Thyroid gland (tissue), 4 donors: Measurements from ENCODE around the gene MAP3K6. TPM values are rescaled to one million over a fixed set of nuclear protein-coding genes. Genes with fewer than 3 reads are reported as not detected.
A peak's percentile ranks its signal among the peaks of the same experiment; 100 is the strongest.

Experiments
- DNase-seq, 2 donors: peaks; one replicate each; pipeline ENCODE4 v3.0.0-alpha.2; 2019
- H3K27ac ChIP-seq, 3 donors: fragments of 200-600 bp; sonication (generic); 1 replicate in 2 of 3; 2 replicates in 1 of 3; pipeline ENCODE4 v1.5.1; 2016 to 2019; ENCODE audit warnings: mild to moderate bottlenecking in 1 of 3, moderate library complexity in 1 of 3
- H3K27me3 ChIP-seq: fragments of 200-600 bp; sonication (generic); one replicate; pipeline ENCODE4 v1.5.1; 2019
- H3K36me3 ChIP-seq, 2 donors: fragments of 200-600 bp; sonication (generic); one replicate each; pipeline ENCODE4 v1.5.1; 2016 to 2019
- H3K4me1 ChIP-seq, 2 donors: fragments of 200-600 bp; sonication (generic); one replicate each; pipeline ENCODE4 v1.5.1; 2017 to 2019
- H3K4me3 ChIP-seq, 3 donors: fragments of 200-600 bp; sonication (generic); replicated peaks in 1 of 3; 1 replicate in 2 of 3; 2 replicates in 1 of 3; pipeline ENCODE4 v1.5.1; 2016; ENCODE audit warnings: mild to moderate bottlenecking in 1 of 3
- H3K9me3 ChIP-seq: fragments of 200-600 bp; sonication (generic); one replicate; pipeline ENCODE4 v1.5.1; 2017
- POLR2A ChIP-seq, 2 donors: fragments of 450-650 bp; IDR thresholded peaks; one replicate each; pipeline ENCODE4 v1.6.1; 2017; ENCODE audit warnings: antibody characterized with exemption in 2 of 2, mild to moderate bottlenecking in 2 of 2, moderate library complexity in 1 of 2
- WGBS, 2 donors: methylation state at CpG; one replicate each; pipeline ENCODE4 v1.1.5; 2017; 5-methylcytosine and 5-hydroxymethylcytosine counted together
- intact Hi-C: fragments of 100-400 bp; cut with DNase I; formaldehyde crosslinking; loops from one replicate; pipeline ENCODE4 v1.15.1; 2023
- total RNA-seq, 4 donors: library from RNA; depleted of rRNA; stranded (reverse); fragments of >200 nt; gene quantifications; one replicate each; pipeline ENCODE4 v1.2.3, GENCODE V29; 2016
- TF ChIP-seq, protein P1 (sequence below), 6 experiments: fragments of 200-600 bp in 3 of 6; fragments of 450-650 bp in 3 of 6; sonication (generic) in 3 of 6; IDR thresholded peaks; one replicate each; pipeline ENCODE4 v1.5.1; 2016 to 2019; ENCODE audit warnings: antibody characterized with exemption in 6 of 6, mild to moderate bottlenecking in 2 of 6, inconsistent platforms in 1 of 6, moderate library complexity in 1 of 6

Gene MAP3K6
- total RNA-seq, 4 donors from 2014 or later: 17.6 to 62.9 (median 32.3) TPM

DNA sequence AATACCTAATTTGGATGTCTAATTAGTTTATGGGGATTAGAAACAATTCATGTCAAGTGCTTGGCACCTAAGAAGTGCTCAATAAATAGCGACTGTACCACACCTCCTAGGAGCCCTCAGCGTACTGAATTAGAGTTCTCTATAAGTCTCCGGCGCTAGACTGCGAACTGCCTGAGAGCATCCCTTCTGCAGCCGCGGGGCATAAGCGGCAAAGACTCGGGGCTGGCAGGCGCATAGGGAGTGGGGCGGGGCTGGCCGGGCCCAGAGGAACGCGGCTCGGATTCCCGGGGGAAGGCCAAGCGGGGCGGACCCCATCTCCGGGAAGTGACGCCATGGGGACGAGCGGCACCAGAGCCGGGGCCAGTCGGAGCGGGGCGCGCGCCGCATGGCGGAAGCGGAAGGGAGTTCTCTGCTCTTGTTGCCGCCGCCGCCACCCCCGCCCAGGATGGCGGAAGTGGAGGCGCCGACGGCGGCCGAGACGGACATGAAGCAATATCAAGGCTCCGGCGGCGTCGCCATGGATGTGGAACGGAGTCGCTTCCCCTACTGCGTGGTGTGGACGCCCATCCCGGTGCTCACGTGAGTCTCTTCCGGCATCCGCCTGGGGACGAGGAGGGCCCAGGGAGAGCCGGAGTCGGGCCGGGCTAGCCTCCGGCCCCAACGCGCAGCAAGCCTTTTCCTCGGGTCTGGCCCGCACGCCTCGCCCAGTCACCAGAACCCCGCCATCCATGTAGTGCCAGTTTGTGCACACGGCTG is 44.8 kb downstream of the MAP3K6 start, which contains the start of gene TMEM222:
Gene TMEM222, plus strand, starts transcription at position 351 of the 756 bp plus-strand sequence. Its CDS starts 35 bp downstream, at position 386.
- Histone ChIP-seq H3K27me3 (no peaks in the 10 kb centered on the region), H3K9me3 (no peaks in the 10 kb centered on the region), H3K27ac (peak within 1 kb of the TSS; percentile 56 to 81 (median 81)), H3K36me3 (peaks cover 0 to 11% of the 10 kb centered on the region in 2 donors), H3K4me1 (peaks cover 10 to 13% of the 10 kb centered on the region in 2 donors), H3K4me3 (peak within 1 kb of the TSS; percentile 84 to 94 (median 89))
- TF ChIP-seq, protein P1, sequence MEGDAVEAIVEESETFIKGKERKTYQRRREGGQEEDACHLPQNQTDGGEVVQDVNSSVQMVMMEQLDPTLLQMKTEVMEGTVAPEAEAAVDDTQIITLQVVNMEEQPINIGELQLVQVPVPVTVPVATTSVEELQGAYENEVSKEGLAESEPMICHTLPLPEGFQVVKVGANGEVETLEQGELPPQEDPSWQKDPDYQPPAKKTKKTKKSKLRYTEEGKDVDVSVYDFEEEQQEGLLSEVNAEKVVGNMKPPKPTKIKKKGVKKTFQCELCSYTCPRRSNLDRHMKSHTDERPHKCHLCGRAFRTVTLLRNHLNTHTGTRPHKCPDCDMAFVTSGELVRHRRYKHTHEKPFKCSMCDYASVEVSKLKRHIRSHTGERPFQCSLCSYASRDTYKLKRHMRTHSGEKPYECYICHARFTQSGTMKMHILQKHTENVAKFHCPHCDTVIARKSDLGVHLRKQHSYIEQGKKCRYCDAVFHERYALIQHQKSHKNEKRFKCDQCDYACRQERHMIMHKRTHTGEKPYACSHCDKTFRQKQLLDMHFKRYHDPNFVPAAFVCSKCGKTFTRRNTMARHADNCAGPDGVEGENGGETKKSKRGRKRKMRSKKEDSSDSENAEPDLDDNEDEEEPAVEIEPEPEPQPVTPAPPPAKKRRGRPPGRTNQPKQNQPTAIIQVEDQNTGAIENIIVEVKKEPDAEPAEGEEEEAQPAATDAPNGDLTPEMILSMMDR (IDR thresholded peaks at IDR 0.05): peak in 2 of 6 experiments; percentile 1 to 36
- TF ChIP-seq POLR2A (IDR thresholded peaks at IDR 0.05): peak; percentile 38 to 68
- peak; percentile 98 for DNase-seq
- intact Hi-C loops: no loop called here
- 0% methylated on average over 9 to 28 of the region's 67 CpGs for WGBS, 2 donors

DNA sequence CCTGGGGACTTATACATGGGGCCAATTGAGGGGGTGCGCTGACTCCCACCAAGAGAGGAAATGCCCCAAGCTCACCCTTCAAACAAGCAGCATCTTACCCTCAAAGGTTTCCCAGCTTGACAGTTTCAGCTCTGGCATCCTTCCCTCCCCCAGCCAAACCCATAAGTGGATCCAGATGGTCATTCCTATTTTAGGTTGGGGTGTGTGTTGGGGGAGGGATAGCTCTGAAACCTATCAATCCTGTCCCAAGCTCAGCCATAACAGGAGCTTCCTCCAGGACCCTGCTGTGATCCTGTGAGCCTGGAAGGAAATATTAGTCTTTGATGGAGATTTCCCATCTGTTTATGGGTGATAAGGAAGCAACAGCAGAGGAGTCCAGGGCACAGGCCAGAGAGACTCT is 48.2 kb downstream of the MAP3K6 start:
- no peak overlapping the region for H3K4me3 ChIP-seq
- 47 to 73% methylated on average over 1 of the region's 1 CpG for whole genome bisulfite sequencing, 2 donors
- H3K27ac ChIP-seq: no peak overlapping the region
- intact Hi-C loops: no loop called here
- no peaks in the 10 kb centered on the region for H3K27me3 ChIP-seq
- H3K4me1 ChIP-seq: peaks cover 8 to 9% of the 10 kb centered on the region in 2 donors
- H3K36me3 ChIP-seq: no peaks in the 10 kb centered on the region
- no peaks in the 10 kb centered on the region for H3K9me3 ChIP-seq
- TF ChIP-seq, protein P1 (IDR thresholded peaks at IDR 0.05): no peak
- TF ChIP-seq POLR2A (IDR thresholded peaks at IDR 0.05): no peak
- no peak for DNase-seq

DNA sequence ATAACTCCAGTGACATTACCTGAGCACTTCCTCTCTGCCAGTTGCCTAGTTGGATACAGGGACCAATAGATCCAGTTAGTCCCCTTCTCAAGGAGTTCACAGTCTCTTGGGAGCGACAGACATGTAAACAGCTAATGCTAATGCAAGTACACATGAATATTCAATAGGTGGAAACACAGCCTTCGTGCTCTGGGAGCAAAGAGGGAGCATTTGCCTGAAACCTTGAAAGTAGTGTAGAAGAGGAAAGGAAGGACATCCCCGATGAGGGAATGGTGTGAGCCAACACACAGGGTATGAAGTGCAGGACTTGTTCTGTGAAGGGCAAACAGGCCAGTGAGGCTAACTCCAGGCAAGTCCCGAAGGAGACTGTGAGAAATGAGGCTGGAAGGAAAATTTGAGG is 48.6 kb downstream of the MAP3K6 start:
- no peak for DNase-seq
- Histone ChIP-seq H3K36me3 (no peaks in the 10 kb centered on the region), H3K4me1 (peaks cover 4% of the 10 kb centered on the region in 2 donors), H3K27ac (no peak overlapping the region), H3K4me3 (no peak overlapping the region), H3K27me3 (no peaks in the 10 kb centered on the region), H3K9me3 (no peaks in the 10 kb centered on the region)
- WGBS, 2 donors: 27 to 30% methylated on average over 4 of the region's 4 CpGs
- TF ChIP-seq, protein P1 (IDR thresholded peaks at IDR 0.05): no peak
- no peak for TF ChIP-seq POLR2A (IDR thresholded peaks at IDR 0.05)
- intact Hi-C loops: no loop called here

DNA sequence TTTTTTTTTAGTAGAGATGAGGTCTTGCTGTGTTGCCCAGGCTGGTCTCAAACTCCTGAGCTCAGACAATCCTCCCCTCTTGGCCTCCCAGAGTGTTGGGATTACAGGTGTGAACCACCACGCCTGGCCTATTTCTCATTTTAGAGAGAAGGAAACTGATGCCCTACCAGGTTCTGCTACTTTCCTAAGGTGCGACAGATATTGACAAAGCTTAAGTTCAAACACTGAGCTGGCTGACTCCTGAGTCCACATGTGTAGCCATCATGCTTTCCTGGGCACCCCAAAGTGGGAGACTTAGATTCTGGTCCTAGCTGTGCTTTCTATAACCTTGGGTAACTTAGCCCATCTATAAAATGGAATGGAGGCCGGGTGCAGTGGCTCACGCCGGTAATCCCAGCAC is 49.9 kb downstream of the MAP3K6 start:
- WGBS, 2 donors: 73 to 79% methylated on average over 5 of the region's 5 CpGs
- intact Hi-C loops: no loop called here
- Histone ChIP-seq H3K27me3 (no peaks in the 10 kb centered on the region), H3K27ac (no peak overlapping the region), H3K4me3 (no peak overlapping the region), H3K9me3 (no peaks in the 10 kb centered on the region), H3K36me3 (no peaks in the 10 kb centered on the region), H3K4me1 (no peaks in the 10 kb centered on the region)
- TF ChIP-seq, protein P1 (IDR thresholded peaks at IDR 0.05): no peak
- TF ChIP-seq POLR2A (IDR thresholded peaks at IDR 0.05): no peak
- DNase-seq: no peak

DNA sequence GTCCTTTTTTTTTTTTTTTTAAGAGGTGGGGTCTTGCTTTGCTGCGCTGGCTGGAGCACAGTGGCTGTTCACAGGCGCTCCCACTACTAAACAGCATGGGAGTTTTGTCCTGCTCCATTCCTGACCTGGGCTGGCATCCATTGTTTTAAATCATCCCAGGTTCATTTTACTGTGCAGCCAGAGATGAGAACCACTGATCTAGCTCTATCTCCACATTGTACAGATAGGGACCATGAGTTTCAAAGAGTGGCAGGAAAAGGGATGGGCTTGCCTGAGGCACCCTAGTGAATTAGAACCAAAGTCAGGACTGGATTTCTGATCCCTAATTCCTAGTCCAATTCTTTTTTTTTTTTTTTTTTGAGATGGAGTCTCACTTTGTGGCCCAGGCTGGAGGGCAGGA is 52.0 kb downstream of the MAP3K6 start:
- 74 to 77% methylated on average over 2 of the region's 2 CpGs for WGBS, 2 donors
- no peak for TF ChIP-seq POLR2A (IDR thresholded peaks at IDR 0.05)
- TF ChIP-seq, protein P1 (IDR thresholded peaks at IDR 0.05): no peak
- no peaks in the 10 kb centered on the region for H3K9me3 ChIP-seq

More for the DNA sequence above, 52.0 kb downstream of the MAP3K6 start:
- intact Hi-C loops: no loop called here
- H3K36me3 ChIP-seq: no peaks in the 10 kb centered on the region
- no peak overlapping the region for H3K4me3 ChIP-seq
- no peak overlapping the region for H3K27ac ChIP-seq
- H3K27me3 ChIP-seq: no peaks in the 10 kb centered on the region
- DNase-seq: no peak
- no peaks in the 10 kb centered on the region for H3K4me1 ChIP-seq
